GM23338 (cell line): ENCODE results near the gene SPI1. TPM values are rescaled to one million over a fixed set of nuclear protein-coding genes. Genes with fewer than 3 reads are reported as not detected.

Experiments used
- ATAC-seq: fragments of 200-7000 bp; cut with Tn5 transposase; 3 replicates; pipeline ENCODE4 v1.9.1; 2020
- DNase-seq: peaks from one replicate; pipeline ENCODE4 v3.0.0-alpha.2; 2015; ENCODE audit warnings: low spot score
- H2AFZ ChIP-seq: fragments of 200-600 bp; sonication (generic); 2 replicates; pipeline ENCODE4 v1.8.0; 2016; ENCODE audit warnings: antibody characterized with exemption, mild to moderate bottlenecking, moderate library complexity
- H3F3A ChIP-seq: fragments of 200-600 bp; sonication (generic); replicated peaks from 2 replicates; pipeline ENCODE4 v1.8.0; 2017; ENCODE audit warnings: antibody characterized with exemption, mixed run types, low read depth
- H3K27ac ChIP-seq: fragments of 200-600 bp; sonication (generic); 2 replicates; pipeline ENCODE4 v1.6.1; 2016; ENCODE audit warnings: low read depth
- H3K27me3 ChIP-seq: fragments of 200-600 bp; sonication (generic); 2 replicates; pipeline ENCODE4 v1.8.0; 2016; ENCODE audit warnings: mild to moderate bottlenecking, mixed run types, moderate library complexity; ENCODE audit not compliant: insufficient read depth
- H3K36me3 ChIP-seq: fragments of 200-600 bp; sonication (generic); 2 replicates; pipeline ENCODE4 v1.8.0; 2016; ENCODE audit warnings: mild to moderate bottlenecking; ENCODE audit not compliant: insufficient read depth
- H3K4me1 ChIP-seq: fragments of 200-600 bp; sonication (generic); 2 replicates; pipeline ENCODE4 v1.8.0; 2016; ENCODE audit warnings: mild to moderate bottlenecking, moderate library complexity; ENCODE audit not compliant: insufficient read depth
- H3K4me2 ChIP-seq: fragments of 200-600 bp; sonication (generic); 2 replicates; pipeline ENCODE4 v1.7.1; 2017; ENCODE audit warnings: mixed run types
- H3K4me3 ChIP-seq: fragments of 200-600 bp; sonication (generic); 2 replicates; pipeline ENCODE4 v1.6.1; 2016; ENCODE audit warnings: mixed run types
- H3K79me2 ChIP-seq: fragments of 200-600 bp; sonication (generic); replicated peaks from 2 replicates; pipeline ENCODE4 v1.8.0; 2017; ENCODE audit warnings: mild to moderate bottlenecking; ENCODE audit not compliant: insufficient read depth
- H3K9me2 ChIP-seq: fragments of 200-600 bp; sonication (generic); 2 replicates; pipeline ENCODE4 v1.8.0; 2017; ENCODE audit not compliant: insufficient read depth
- H4K20me1 ChIP-seq: fragments of 200-600 bp; sonication (generic); replicated peaks from 2 replicates; pipeline ENCODE4 v1.8.0; 2017; ENCODE audit warnings: mild to moderate bottlenecking; ENCODE audit not compliant: insufficient read depth
- H3K27ac Mint-ChIP-seq: 2 replicates; pipeline ENCODE4 v1.8.0; 2020; ENCODE audit warnings: inconsistent platforms, mild to moderate bottlenecking, moderate library complexity, mixed read lengths
- H3K27me3 Mint-ChIP-seq: 3 replicates; pipeline ENCODE4 v1.8.0; 2022; ENCODE audit warnings: low read depth, mild to moderate bottlenecking, moderate library complexity, mixed read lengths, inconsistent platforms; ENCODE audit not compliant: insufficient read depth, poor library complexity
- H3K36me3 Mint-ChIP-seq: 3 replicates; pipeline ENCODE4 v1.8.0; 2021; ENCODE audit warnings: low read depth, mild to moderate bottlenecking, inconsistent platforms, moderate library complexity, mixed read lengths
- H3K4me1 Mint-ChIP-seq: 3 replicates; pipeline ENCODE4 v1.8.0; 2020; ENCODE audit warnings: mild to moderate bottlenecking, inconsistent platforms, mixed read lengths
- H3K4me3 Mint-ChIP-seq: 3 replicates; pipeline ENCODE4 v1.8.0; 2021; ENCODE audit warnings: moderate library complexity, mild to moderate bottlenecking, inconsistent platforms, mixed read lengths
- H3K9me3 Mint-ChIP-seq: 3 replicates; pipeline ENCODE4 v1.8.0; 2020; ENCODE audit warnings: moderate library complexity, mild to moderate bottlenecking, inconsistent platforms, mixed read lengths
- ETS1 ChIP-seq: IDR thresholded peaks from 2 replicates; pipeline ENCODE4 v1.6.1; 2016; ENCODE audit warnings: antibody characterized with exemption
- EZH2phosphoT487 ChIP-seq: fragments of 200-600 bp; sonication (generic); IDR thresholded peaks from one replicate; pipeline ENCODE4 v1.8.1; 2018; ENCODE audit warnings: antibody characterized with exemption; ENCODE audit not compliant: unreplicated experiment
- JUNB ChIP-seq: IDR thresholded peaks from one replicate; pipeline ENCODE4 v1.6.1; 2016; ENCODE audit warnings: antibody characterized with exemption; ENCODE audit not compliant: unreplicated experiment
- NANOG ChIP-seq: IDR thresholded peaks from 2 replicates; pipeline ENCODE4 v1.6.1; 2016; ENCODE audit warnings: antibody characterized with exemption, borderline replicate concordance
- POLR2AphosphoS5 ChIP-seq: IDR thresholded peaks from 2 replicates; pipeline ENCODE4 v1.6.1; 2016; ENCODE audit warnings: antibody characterized with exemption, low read depth
- STAT1 ChIP-seq: IDR thresholded peaks from one replicate; pipeline ENCODE4 v1.6.1; 2016; ENCODE audit warnings: antibody characterized with exemption; ENCODE audit not compliant: unreplicated experiment
- ZNF462 ChIP-seq: fragments of 250-450 bp; sonication (Bioruptor Pico); IDR thresholded peaks from 2 replicates; pipeline ENCODE4 v1.5.0; 2020; ENCODE audit warnings: mild to moderate bottlenecking, moderate library complexity
- polyA plus RNA-seq: library from polyadenylated mRNA; unstranded; fragments of >200 nt; fragmentation: Nextera tagmentation; extraction: Ambion mirVana; gene quantifications from 2 replicates; pipeline ENCODE4 v1.2.1, GENCODE V29; 2016
- total RNA-seq: library from RNA; depleted of rRNA; stranded (reverse); fragments of >200 nt; shearing (Covaris generic); gene quantifications from 2 replicates; pipeline ENCODE4 v1.2.3, GENCODE V29; 2014
- TF ChIP-seq, protein P1 (sequence below), 2 experiments: fragments of 200-600 bp in 1 of 2; sonication (generic) in 1 of 2; conservative IDR thresholded peaks; 2 replicates each; pipeline versions ENCODE4 v1.5.1 to v1.6.1; 2016 to 2017; ENCODE audit warnings: antibody characterized with exemption in 2 of 2, low read depth in 2 of 2, mild to moderate bottlenecking in 2 of 2, moderate library complexity in 1 of 2

Gene SPI1
- total and polyA plus RNA-seq, 2 experiments from 2014 or later, result 0.23 TPM; not detected in 1

- TF ChIP-seq ZNF462 (CRISPR knock-in tag) (no peak), EZH2phosphoT487 (no peak), NANOG (no peak)
Measured at GRCh38 chr11:47398551-47398950, 20.2 kb upstream of the SPI1 start (continued).

DNA sequence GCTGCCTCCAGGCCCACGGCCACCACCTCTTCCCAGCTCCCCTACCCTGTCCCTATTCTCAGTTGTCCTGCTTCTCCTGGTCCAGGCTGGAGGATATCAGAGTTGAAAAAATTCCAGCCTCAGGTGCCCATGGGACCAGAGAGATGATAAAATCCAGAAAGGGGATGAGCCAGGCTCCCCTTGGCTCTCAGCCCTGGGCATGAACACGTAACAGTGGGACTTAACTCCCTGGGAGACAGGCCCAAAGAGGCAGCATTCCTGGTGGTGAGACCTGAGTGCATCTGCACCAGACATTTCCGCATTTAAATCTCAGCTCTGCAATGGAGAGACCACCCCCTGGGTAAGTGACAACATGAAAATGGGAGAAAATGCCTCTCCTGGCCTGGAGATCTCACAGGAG, 19.7 kb upstream of the SPI1 start:
- no peak overlapping the region for H3K4me2 ChIP-seq
- no peak overlapping the region for H3K4me3 ChIP-seq
- no peaks in the 10 kb centered on the region for H4K20me1 ChIP-seq
- Mint-ChIP-seq H3K4me1 (peaks cover 34% of the 10 kb centered on the region), H3K36me3 (no peaks in the 10 kb centered on the region), H3K27me3 (peaks cover 15% of the 10 kb centered on the region), H3K27ac (peak overlapping the region; percentile 48), H3K9me3 (no peaks in the 10 kb centered on the region), H3K4me3 (no peak overlapping the region)
- H3K36me3 ChIP-seq, result no peaks in the 10 kb centered on the region
- no peaks in the 10 kb centered on the region for H3K9me2 ChIP-seq
- peak overlapping the region; percentile 85 for H2AFZ ChIP-seq
- peaks cover 23% of the 10 kb centered on the region; the same call in 1 of the 2 replicates for H3F3A ChIP-seq
- ATAC-seq (no peak), DNase-seq (no peak)
- H3K4me1 ChIP-seq, result peaks cover 21% of the 10 kb centered on the region
- H3K27ac ChIP-seq, result no peak overlapping the region
- no peaks in the 10 kb centered on the region for H3K79me2 ChIP-seq
- H3K27me3 ChIP-seq, result no peaks in the 10 kb centered on the region
- no peak for TF ChIP-seq POLR2AphosphoS5
- TF ChIP-seq STAT1, result no peak
- no peak for TF ChIP-seq ETS1
- TF ChIP-seq EZH2phosphoT487, result no peak
- TF ChIP-seq, protein P1, sequence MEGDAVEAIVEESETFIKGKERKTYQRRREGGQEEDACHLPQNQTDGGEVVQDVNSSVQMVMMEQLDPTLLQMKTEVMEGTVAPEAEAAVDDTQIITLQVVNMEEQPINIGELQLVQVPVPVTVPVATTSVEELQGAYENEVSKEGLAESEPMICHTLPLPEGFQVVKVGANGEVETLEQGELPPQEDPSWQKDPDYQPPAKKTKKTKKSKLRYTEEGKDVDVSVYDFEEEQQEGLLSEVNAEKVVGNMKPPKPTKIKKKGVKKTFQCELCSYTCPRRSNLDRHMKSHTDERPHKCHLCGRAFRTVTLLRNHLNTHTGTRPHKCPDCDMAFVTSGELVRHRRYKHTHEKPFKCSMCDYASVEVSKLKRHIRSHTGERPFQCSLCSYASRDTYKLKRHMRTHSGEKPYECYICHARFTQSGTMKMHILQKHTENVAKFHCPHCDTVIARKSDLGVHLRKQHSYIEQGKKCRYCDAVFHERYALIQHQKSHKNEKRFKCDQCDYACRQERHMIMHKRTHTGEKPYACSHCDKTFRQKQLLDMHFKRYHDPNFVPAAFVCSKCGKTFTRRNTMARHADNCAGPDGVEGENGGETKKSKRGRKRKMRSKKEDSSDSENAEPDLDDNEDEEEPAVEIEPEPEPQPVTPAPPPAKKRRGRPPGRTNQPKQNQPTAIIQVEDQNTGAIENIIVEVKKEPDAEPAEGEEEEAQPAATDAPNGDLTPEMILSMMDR (conservative IDR thresholded peaks at IDR 0.05; ENCODE audit: low read depth in 2 of 2), result no peak
- TF ChIP-seq JUNB, result no peak
- no peak for TF ChIP-seq NANOG
